ENCODE data around the gene GGNBP2.

DNA sequence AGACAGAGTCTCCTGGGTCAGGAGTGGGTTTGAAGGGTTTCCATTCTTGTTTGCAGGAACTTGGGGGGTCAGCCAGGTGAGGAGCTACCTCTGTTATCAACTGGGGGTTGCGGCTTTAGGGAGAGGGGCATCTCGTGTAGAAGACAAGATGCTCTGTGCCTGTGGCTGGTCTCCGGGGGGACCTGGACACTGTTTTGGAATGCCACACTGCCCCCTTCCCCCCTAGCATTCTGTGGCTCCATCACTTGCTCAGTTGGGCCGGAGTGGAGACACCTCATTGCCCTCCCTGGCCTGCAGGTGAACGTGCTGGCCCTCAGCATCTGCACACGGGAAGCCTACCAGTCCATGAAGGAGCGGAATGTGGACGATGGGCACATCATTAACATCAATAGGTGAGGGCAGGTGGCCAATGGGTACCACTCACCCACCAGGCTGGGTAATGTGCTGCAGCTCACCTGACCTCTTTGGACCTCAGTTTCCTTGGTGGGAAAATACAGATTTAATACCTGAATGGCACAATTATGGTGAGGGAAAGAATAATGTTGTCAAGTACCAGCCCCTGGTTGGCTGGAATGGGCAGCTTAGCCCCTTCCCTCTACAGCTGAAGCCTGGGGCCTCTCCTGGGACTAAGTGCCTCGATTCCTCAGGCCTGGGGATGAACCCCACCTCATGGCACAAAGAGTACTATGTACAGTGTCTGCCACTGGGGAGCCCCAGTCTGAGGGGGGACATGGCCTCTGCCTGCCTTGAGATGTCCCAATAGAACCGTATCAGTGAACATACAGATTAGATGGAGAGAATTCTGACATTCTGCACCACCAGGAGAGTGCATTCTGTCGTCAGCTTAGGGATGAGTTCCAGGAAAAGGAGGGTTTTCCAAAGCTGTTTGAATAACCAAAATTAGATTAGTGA, 53.4 kb downstream of the GGNBP2 start:
- TF ChIP-seq CTCF (IDR thresholded peaks at IDR 0.05), result no peak
- no peak for TF ChIP-seq POLR2A (IDR thresholded peaks at IDR 0.05)

Measured in uterus (tissue), 2 donors.